GM12864 (cell line): Measurements from ENCODE around the gene PCDHGA3.
A peak's percentile ranks its signal among the peaks of the same experiment; 100 is the strongest.
"Not testable (repeated sequence)": the region's sequence is repeated elsewhere in the genome, so short reads cannot be mapped to it uniquely, and the experiment has no call there.

ENCODE experiments used
- DNase-seq: peaks from one replicate; pipeline ENCODE4 v3.0.0-alpha.2; 2011; ENCODE audit warnings: low read depth
- H3K4me3 ChIP-seq: 2 replicates; pipeline ENCODE4 v1.5.1; 2011; ENCODE audit warnings: mild to moderate bottlenecking, low read depth, low read length, control low read depth
- TF ChIP-seq, protein P1 (sequence below): IDR thresholded peaks from 2 replicates; pipeline ENCODE4 v1.5.1; 2011; ENCODE audit warnings: low read depth, mild to moderate bottlenecking, moderate library complexity, low read length, control low read depth, inconsistent platforms; ENCODE audit errors: missing control alignments

The PCDHGA3 gene

DNA sequence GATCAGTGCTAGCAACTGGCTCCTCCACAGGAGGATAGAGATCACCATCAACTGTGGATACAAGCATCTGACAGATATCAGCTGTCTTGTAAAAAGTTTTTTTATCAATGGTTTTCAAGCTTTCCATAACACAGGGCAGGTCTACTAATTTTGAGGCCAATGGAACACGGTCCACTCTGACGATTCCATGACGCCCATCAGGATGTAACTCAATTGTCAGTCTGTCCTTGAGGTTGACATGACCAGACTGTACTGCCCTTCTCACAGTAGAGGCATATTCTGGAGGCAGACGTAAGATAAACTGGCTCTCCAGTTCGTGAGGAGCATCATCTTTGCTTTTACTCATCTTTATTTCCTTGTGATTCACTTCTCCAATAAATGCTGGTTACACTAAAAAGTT, 23.9 kb upstream of the PCDHGA3 start:
- TF ChIP-seq, protein P1, sequence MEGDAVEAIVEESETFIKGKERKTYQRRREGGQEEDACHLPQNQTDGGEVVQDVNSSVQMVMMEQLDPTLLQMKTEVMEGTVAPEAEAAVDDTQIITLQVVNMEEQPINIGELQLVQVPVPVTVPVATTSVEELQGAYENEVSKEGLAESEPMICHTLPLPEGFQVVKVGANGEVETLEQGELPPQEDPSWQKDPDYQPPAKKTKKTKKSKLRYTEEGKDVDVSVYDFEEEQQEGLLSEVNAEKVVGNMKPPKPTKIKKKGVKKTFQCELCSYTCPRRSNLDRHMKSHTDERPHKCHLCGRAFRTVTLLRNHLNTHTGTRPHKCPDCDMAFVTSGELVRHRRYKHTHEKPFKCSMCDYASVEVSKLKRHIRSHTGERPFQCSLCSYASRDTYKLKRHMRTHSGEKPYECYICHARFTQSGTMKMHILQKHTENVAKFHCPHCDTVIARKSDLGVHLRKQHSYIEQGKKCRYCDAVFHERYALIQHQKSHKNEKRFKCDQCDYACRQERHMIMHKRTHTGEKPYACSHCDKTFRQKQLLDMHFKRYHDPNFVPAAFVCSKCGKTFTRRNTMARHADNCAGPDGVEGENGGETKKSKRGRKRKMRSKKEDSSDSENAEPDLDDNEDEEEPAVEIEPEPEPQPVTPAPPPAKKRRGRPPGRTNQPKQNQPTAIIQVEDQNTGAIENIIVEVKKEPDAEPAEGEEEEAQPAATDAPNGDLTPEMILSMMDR: no peak
- no peak for DNase-seq
- peak overlapping the region; percentile 85 for H3K4me3 ChIP-seq

GRCh38 chr5:141320225-141321169, 23.1 kb upstream of the PCDHGA3 start, which contains the start of gene TAF7:
Gene TAF7, minus strand, starts transcription at chr5:141320784. Its CDS starts 740 bp downstream, at chr5:141320044.
- peak; percentile 89 for DNase-seq
- H3K4me3 ChIP-seq: peak within 1 kb of the TSS; percentile 85
- TF ChIP-seq, protein P1: peak; percentile 81

- no peak for DNase-seq
- TF ChIP-seq, protein P1: no peak
Observed at GRCh38 chr5:141322261-141322660, 21.4 kb upstream of the PCDHGA3 start.

GRCh38 chr5:141326088-141326854, 17.4 kb upstream of the PCDHGA3 start:
- H3K4me3 ChIP-seq: peak overlapping the region; percentile 67
- DNase-seq: peak; percentile 51
- TF ChIP-seq, protein P1: peak; percentile 71

More at GRCh38 chr5:141322261-141322660, 21.4 kb upstream of the PCDHGA3 start:
- no peak overlapping the region for H3K4me3 ChIP-seq

DNA sequence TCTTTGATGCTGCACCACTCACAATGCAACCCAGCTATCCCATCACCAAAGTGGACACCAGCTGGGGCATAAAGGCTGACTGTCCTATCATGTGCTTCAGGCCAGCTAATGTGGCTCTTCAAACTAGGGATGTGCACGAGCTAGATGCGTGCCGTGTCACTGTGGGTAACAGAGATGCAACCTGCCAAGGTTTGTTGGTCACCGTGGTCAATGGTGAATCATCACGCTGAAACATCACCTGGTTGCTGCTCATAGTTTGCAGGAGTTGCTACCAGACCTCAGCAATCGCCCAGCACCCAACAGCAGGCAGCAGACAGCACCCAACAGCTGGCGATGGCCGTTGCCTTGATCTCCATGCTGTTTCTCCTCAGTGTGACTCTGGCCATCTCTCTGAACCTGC, 15.4 kb upstream of the PCDHGA3 start:
- DNase-seq: no peak
- TF ChIP-seq, protein P1: no peak
- no peak overlapping the region for H3K4me3 ChIP-seq

DNA sequence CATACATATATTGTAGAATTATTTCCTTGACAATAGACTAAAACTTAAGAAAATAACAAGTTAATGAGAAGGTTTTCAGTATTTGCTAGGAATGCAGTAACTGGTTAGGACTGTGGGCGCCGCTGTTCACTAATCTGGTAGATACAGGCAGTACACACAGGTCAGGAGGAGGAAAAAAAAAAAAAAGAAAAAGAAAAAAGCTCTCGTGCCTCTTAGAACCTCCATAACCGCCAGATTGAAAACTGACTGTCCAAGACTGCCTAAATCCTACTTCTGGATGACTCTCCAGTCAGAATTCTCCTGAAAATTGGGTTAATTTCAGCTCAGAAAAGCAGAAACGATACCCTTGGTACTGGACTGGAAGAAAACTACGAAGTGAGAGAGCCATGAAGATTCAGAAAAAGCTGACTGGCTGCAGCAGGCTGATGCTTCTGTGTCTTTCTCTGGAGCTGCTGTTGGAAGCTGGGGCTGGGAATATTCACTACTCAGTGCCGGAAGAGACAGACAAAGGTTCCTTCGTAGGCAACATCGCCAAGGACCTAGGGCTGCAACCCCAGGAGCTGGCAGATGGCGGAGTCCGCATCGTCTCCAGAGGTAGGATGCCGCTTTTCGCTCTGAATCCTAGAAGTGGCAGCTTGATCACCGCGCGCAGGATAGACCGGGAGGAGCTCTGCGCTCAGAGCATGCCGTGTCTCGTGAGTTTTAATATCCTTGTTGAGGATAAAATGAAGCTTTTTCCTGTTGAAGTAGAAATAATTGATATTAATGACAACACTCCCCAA, 13.1 kb upstream of the PCDHGA3 start, which contains the start of gene PCDHGA1:
Gene PCDHGA1, plus strand, starts transcription at position 216 of the 782 bp plus-strand sequence.
- DNase-seq: no peak
- no peak within 1 kb of the TSS for H3K4me3 ChIP-seq
- TF ChIP-seq, protein P1: peak; percentile 35

GRCh38 chr5:141332571-141332970, 11.1 kb upstream of the PCDHGA3 start:
- H3K4me3 ChIP-seq, DNase-seq: not testable (repeated sequence)
